ENCODE measurements around the gene CERCAM. TPM values are rescaled to one million over a fixed set of nuclear protein-coding genes. Genes with fewer than 3 reads are reported as not detected.

The CERCAM gene
- total and polyA plus RNA-seq, 7 experiments from 2014 or later: 0.15 to 2.2 (median 0.72) TPM

DNA sequence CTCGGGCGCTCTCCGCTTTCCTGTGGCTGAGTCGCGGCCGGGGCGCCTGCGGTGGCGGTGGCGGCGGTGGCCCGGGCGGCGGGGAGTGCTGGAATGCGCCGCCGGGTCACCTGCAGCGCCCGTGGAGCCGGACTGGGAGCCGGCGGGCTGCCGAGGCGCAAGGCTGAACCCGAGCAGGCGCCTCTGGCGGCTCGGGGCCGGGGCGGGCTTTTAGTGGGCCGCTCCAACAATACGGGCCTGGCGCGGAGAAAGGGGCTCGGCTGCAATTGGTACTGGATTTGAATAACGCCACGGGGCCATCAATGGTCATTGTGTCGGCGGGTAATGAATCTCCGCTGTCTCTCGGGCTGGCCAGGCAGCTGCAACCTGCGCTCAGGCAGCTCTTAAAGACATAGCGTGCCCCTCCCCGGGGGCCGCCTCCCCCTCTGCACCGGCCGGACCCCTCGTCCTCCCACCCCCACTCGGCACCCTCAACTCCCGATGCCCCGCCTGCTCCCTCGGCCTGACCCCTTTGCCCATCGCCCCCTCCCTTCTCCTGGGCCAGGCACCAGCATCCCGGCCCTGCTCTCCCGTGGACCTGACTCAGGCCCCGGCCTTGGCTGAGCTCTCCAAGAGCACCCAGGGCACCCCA is 27.4 kb upstream of the CERCAM start:
- Histone ChIP-seq H3K9me3 (ENCODE audit: control insufficient read depth in 2 of 3, low read length in 3 of 3) (no peaks in the 10 kb centered on the region), H3K27me3 (ENCODE audit: control insufficient read depth in 2 of 2, insufficient read depth in 2 of 2, low read length in 2 of 2) (no peaks in the 10 kb centered on the region), H3K4me3 (ENCODE audit: low read length) (no peak overlapping the region), H3K4me1 (ENCODE audit: control insufficient read depth in 2 of 2, insufficient read depth in 2 of 2, low read length in 2 of 2) (no peaks in the 10 kb centered on the region), H3K36me3 (ENCODE audit: control insufficient read depth in 2 of 3, insufficient read depth in 3 of 3, low read length in 3 of 3) (peaks cover 5 to 54% (median 10%) of the 10 kb centered on the region in 3 experiments), H3K27ac (ENCODE audit: low read depth, low read length) (no peak overlapping the region)
- Mint-ChIP-seq H3K4me1 (peaks cover 0 to 6% (median 4%) of the 10 kb centered on the region in 7 donors), H3K4me3 (no peak overlapping the region), H3K9me3 (no peaks in the 10 kb centered on the region), H3K27ac (no peak overlapping the region), H3K36me3 (peaks cover 4 to 30% (median 9%) of the 10 kb centered on the region in 5 donors), H3K27me3 (peaks cover 0 to 15% (median 0%) of the 10 kb centered on the region in 5 donors)
- ChIA-PET POLR2A (no interaction called here), CTCF (no interaction called here)
- no peak for DNase-seq
- intact Hi-C loops (cut with micrococcal nuclease): no loop called here
- no peak for ATAC-seq

DNA sequence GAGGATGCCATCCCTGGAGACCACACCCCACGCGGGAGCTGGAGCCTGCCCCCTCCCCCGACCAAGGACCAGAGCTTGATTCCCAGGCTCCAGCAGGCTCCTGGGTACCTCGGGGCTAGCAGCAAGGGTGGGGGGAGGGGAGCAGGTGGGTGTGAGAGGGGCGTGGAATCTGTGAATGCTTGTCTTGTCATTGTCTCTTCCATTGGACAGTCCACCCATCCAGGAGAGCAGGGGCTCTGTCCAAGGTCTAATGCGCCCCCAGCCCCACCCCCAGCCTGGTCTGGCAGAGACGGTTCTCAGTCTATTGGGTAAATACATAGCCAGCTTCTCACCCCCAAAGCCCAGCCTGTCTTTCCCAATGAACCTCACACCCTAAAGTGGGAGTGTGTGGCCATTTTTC is 26.7 kb upstream of the CERCAM start:
- intact Hi-C loops (cut with micrococcal nuclease): no loop called here
- ATAC-seq (no peak), DNase-seq (no peak)
- Mint-ChIP-seq H3K4me1 (peaks cover 0 to 6% (median 4%) of the 10 kb centered on the region in 7 donors), H3K27ac (peak overlapping the region in 1 of 9 donors; percentile 31), H3K9me3 (no peaks in the 10 kb centered on the region), H3K4me3 (no peak overlapping the region), H3K27me3 (peaks cover 0 to 15% (median 0%) of the 10 kb centered on the region in 5 donors), H3K36me3 (peaks cover 4 to 26% (median 9%) of the 10 kb centered on the region in 5 donors)
- Histone ChIP-seq H3K4me1 (ENCODE audit: control insufficient read depth in 2 of 2, insufficient read depth in 2 of 2, low read length in 2 of 2) (no peaks in the 10 kb centered on the region), H3K9me3 (ENCODE audit: control insufficient read depth in 2 of 3, low read length in 3 of 3) (no peaks in the 10 kb centered on the region), H3K4me3 (ENCODE audit: low read length) (no peak overlapping the region), H3K27ac (ENCODE audit: low read depth, low read length) (no peak overlapping the region), H3K36me3 (ENCODE audit: control insufficient read depth in 2 of 3, insufficient read depth in 3 of 3, low read length in 3 of 3) (peaks cover 0 to 47% (median 8%) of the 10 kb centered on the region in 3 experiments), H3K27me3 (ENCODE audit: control insufficient read depth in 2 of 2, insufficient read depth in 2 of 2, low read length in 2 of 2) (no peaks in the 10 kb centered on the region)
- CTCF ChIA-PET: no interaction called here
- POLR2A ChIA-PET: no interaction called here

DNA sequence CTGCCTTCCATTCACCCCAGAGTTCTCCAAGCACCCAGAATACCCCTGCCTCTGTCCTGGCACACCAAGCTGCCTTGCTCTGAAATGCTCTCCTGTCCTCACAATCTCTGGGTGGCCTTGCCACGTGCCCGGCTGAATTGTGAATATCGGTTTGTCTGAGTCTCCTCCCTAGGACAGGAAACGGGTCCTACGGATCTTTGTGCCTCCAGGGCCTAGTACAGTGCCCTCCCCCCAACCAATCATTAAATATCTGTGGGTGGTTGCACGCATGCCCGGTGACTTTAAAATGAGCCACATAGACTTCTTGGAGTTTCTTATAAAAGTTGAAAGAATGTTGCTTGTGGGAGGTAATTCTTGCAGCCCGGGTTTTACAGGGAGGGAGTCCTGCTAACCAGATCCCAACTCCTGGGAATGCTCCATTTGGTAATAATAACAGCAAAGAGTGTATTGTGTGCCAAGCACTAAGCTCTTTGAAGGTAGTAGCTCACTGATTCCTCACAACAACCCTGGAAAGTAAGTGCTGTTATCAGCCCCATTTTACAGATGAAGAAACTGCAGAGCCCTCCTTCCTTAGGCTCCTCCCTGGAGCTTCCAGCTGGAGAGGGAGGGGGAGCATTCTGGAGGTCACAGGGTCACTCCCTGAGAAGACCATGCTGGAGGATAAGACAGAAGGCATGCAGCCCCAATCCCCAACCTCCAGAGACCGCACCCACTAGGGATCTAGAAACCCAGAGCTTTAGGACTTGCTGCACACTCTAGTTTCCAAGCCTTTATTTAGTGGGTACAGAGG is 26.1 kb upstream of the CERCAM start:
- ChIA-PET CTCF (no interaction called here), POLR2A (interaction anchor here (0.6 kb wide), 1 partner anchor 21 kb away, joined by 3 read pairs; no protein-coding TSS in a partner anchor)
- Mint-ChIP-seq H3K27me3 (peaks cover 0 to 15% (median 0%) of the 10 kb centered on the region in 5 donors), H3K27ac (peak overlapping the region in 1 of 9 donors; percentile 31), H3K4me1 (peaks cover 0 to 6% (median 4%) of the 10 kb centered on the region in 7 donors), H3K9me3 (no peaks in the 10 kb centered on the region), H3K4me3 (no peak overlapping the region), H3K36me3 (peaks cover 4 to 20% (median 9%) of the 10 kb centered on the region in 5 donors)
- no peaks in the 10 kb centered on the region for H3K4me1 ChIP-seq (ENCODE audit: control insufficient read depth in 2 of 2, insufficient read depth in 2 of 2, low read length in 2 of 2)
- intact Hi-C loops (cut with micrococcal nuclease): no loop called here
- DNase-seq: no peak
- H3K27ac ChIP-seq (ENCODE audit: low read depth, low read length): no peak overlapping the region
- H3K27me3 ChIP-seq (ENCODE audit: control insufficient read depth in 2 of 2, insufficient read depth in 2 of 2, low read length in 2 of 2): no peaks in the 10 kb centered on the region
- peaks cover 0 to 41% (median 2%) of the 10 kb centered on the region in 3 experiments for H3K36me3 ChIP-seq (ENCODE audit: control insufficient read depth in 2 of 3, insufficient read depth in 3 of 3, low read length in 3 of 3)
- no peak overlapping the region for H3K4me3 ChIP-seq (ENCODE audit: low read length)
- H3K9me3 ChIP-seq (ENCODE audit: control insufficient read depth in 2 of 3, low read length in 3 of 3): no peaks in the 10 kb centered on the region
- no peak for ATAC-seq

- intact Hi-C loops (cut with micrococcal nuclease): no loop called here
- no peak for DNase-seq
- peaks cover under 1 to 7% (median 2%) of the 10 kb centered on the region in 5 donors for H3K36me3 Mint-ChIP-seq
- ChIA-PET CTCF (no interaction called here), POLR2A (no interaction called here)
- peaks cover 0 to 8% (median 4%) of the 10 kb centered on the region in 7 donors for H3K4me1 Mint-ChIP-seq
- ATAC-seq: peak; percentile 57
- Histone ChIP-seq H3K9me3 (ENCODE audit: control insufficient read depth in 2 of 3, low read length in 3 of 3) (no peaks in the 10 kb centered on the region), H3K4me3 (ENCODE audit: low read length) (no peak overlapping the region), H3K27ac (ENCODE audit: low read depth, low read length) (no peak overlapping the region), H3K4me1 (ENCODE audit: control insufficient read depth in 2 of 2, insufficient read depth in 2 of 2, low read length in 2 of 2) (no peaks in the 10 kb centered on the region), H3K27me3 (ENCODE audit: control insufficient read depth in 2 of 2, insufficient read depth in 2 of 2, low read length in 2 of 2) (no peaks in the 10 kb centered on the region), H3K36me3 (ENCODE audit: control insufficient read depth in 2 of 3, insufficient read depth in 3 of 3, low read length in 3 of 3) (peaks cover 0 to 16% (median 0%) of the 10 kb centered on the region in 3 experiments)
- no peak overlapping the region for H3K4me3 Mint-ChIP-seq
- H3K9me3 Mint-ChIP-seq: no peaks in the 10 kb centered on the region
- H3K27me3 Mint-ChIP-seq: peaks cover 0 to 15% (median 0%) of the 10 kb centered on the region in 5 donors
- no peak overlapping the region for H3K27ac Mint-ChIP-seq
These were observed 23.6 kb upstream of the CERCAM start for GRCh38 chr9:128396970-128397613.

DNA sequence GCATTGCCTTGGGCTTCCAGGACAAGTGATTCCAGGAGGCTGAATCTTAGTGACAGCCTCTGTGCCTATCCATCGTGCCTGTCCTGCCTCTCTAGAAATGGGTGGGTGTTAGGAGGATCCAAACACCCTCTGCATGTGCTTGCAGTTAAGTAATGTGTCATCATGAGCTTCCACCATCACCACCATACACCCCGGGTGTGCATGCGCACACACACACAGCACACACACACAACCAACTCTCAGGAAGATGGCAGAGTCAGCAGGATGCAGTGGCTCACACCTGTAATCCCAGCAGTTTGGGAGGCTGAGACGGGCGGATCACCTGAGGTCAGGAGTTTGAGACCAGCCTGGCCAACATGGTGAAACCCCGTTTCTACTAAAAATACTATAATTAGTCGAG is 22.8 kb upstream of the CERCAM start:
- intact Hi-C loops (cut with micrococcal nuclease): no loop called here
- H3K27ac Mint-ChIP-seq: peak overlapping the region in 1 of 9 donors; percentile 30
- ChIA-PET POLR2A (no interaction called here), CTCF (interaction anchor here (0.6 kb wide), 1 partner anchor 15 kb away, joined by 3 read pairs; no protein-coding TSS in a partner anchor)
- peaks cover 0 to 5% (median 0%) of the 10 kb centered on the region in 5 donors for H3K36me3 Mint-ChIP-seq
- H3K9me3 Mint-ChIP-seq: no peaks in the 10 kb centered on the region
- peaks cover 0 to 15% (median 0%) of the 10 kb centered on the region in 5 donors for H3K27me3 Mint-ChIP-seq
- no peak overlapping the region for H3K27ac ChIP-seq (ENCODE audit: low read depth, low read length)
- peaks cover 0 to 8% (median 4%) of the 10 kb centered on the region in 7 donors for H3K4me1 Mint-ChIP-seq
- H3K4me1 ChIP-seq (ENCODE audit: control insufficient read depth in 2 of 2, insufficient read depth in 2 of 2, low read length in 2 of 2): no peaks in the 10 kb centered on the region
- ATAC-seq (no peak), DNase-seq (no peak)
- H3K4me3 Mint-ChIP-seq: no peak overlapping the region
- no peak overlapping the region for H3K4me3 ChIP-seq (ENCODE audit: low read length)
- no peaks in the 10 kb centered on the region for H3K27me3 ChIP-seq (ENCODE audit: control insufficient read depth in 2 of 2, insufficient read depth in 2 of 2, low read length in 2 of 2)
- H3K9me3 ChIP-seq (ENCODE audit: control insufficient read depth in 2 of 3, low read length in 3 of 3): no peaks in the 10 kb centered on the region
- H3K36me3 ChIP-seq (ENCODE audit: control insufficient read depth in 2 of 3, insufficient read depth in 3 of 3, low read length in 3 of 3): peaks cover 0 to 10% (median 0%) of the 10 kb centered on the region in 3 experiments

DNA sequence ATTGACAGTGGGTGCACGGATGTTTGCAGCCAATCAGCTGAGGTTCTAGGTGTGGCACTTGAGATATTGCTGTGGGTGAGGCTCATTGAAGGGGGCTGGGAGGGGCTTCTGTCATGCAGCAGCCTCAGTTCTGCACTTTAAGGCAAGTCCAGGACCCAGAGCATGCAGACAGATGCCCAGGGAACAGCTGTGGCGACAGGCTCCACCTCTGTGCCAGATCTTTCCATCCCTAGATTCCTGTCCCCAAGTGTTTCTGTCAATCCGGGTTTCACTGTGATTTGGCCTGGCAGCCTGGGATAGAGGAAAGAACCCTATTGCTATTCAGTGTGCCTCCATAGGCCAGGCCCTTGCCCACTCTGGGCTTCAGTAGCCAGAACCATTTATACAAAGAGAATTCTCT is 20.8 kb upstream of the CERCAM start:
- CTCF ChIA-PET: no interaction called here
- Histone ChIP-seq H3K36me3 (ENCODE audit: control insufficient read depth in 2 of 3, insufficient read depth in 3 of 3, low read length in 3 of 3) (no peaks in the 10 kb centered on the region), H3K9me3 (ENCODE audit: control insufficient read depth in 2 of 3, low read length in 3 of 3) (no peaks in the 10 kb centered on the region), H3K4me1 (ENCODE audit: control insufficient read depth in 2 of 2, insufficient read depth in 2 of 2, low read length in 2 of 2) (no peaks in the 10 kb centered on the region), H3K4me3 (ENCODE audit: low read length) (no peak overlapping the region), H3K27me3 (ENCODE audit: control insufficient read depth in 2 of 2, insufficient read depth in 2 of 2, low read length in 2 of 2) (no peaks in the 10 kb centered on the region), H3K27ac (ENCODE audit: low read depth, low read length) (no peak overlapping the region)
- Mint-ChIP-seq H3K4me1 (peaks cover 0 to 8% (median 4%) of the 10 kb centered on the region in 7 donors), H3K36me3 (no peaks in the 10 kb centered on the region), H3K9me3 (no peaks in the 10 kb centered on the region), H3K4me3 (no peak overlapping the region), H3K27me3 (peaks cover 0 to 15% (median 0%) of the 10 kb centered on the region in 5 donors), H3K27ac (no peak overlapping the region)
- POLR2A ChIA-PET: no interaction called here
- DNase-seq (no peak), ATAC-seq (no peak)
- intact Hi-C loops (cut with micrococcal nuclease): no loop called here

Measured in naive thymus-derived CD4-positive, alpha-beta T cell (primary cell).